T47D (cell line): ENCODE data around the gene PRKCA.

ENCODE experiments used
- DNase-seq, 2 experiments: peaks; one replicate each; pipeline versions ENCODE4 v3.0.0 to v3.0.0-alpha.2; 2011 to 2012; ENCODE audit warnings: low read depth in 1 of 2, low spot score in 1 of 2
- JUND ChIP-seq: IDR thresholded peaks from 2 replicates; pipeline ENCODE4 v1.6.1; 2012; ENCODE audit warnings: low read depth
- in situ Hi-C: cut with HindIII; loops from 2 replicates; pipeline ENCODE4 v1.10.0; 2016; ENCODE audit warnings: low sequenced_read_pairs, low pct_unique_long_range_greater_than_20kb

The PRKCA gene

DNA sequence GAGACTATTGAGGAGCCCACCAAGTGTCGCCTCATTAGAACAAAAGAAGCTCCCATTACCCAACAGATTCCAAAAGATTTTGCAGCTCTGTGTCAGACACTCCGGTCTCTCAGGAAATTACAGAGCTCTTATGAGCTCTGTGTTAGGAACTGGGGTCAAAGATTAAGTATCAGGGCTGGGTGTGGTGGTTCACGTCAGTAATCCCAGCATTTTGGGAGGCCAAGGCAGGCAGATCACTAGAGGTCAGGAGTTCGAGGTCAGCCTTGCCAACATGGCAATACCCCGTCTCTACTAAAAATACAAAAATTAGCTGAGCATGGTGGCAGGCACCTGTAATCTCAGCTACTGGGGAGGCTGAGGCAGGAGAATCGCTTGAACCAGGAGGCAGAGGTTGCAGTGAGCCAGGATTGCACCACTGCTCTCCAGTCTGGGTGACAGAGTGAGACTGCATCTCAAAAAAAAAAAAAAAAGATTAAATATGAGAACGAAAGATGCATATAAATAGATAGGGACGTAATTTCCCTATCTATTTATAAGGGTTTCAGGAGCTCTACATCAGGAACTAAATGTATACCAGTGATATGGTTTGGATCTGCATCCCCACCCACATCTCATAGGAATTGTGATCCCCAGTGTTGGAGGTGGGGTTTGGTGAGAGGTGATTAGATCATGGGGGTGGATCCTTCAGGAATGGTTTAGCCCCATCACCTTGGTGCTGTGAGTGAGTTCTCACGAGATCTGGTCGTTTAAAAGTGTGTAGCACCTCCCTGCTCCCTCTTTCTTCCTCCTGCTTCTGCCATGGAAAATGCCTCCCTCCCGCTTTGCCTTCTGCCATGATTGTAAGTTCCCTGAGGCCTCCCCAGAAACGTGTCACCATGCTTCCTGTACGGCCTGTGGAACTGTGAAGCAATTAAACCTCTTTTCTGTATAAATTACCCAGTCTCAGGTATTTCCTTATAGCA, 111.4 kb downstream of the PRKCA start:
- in situ Hi-C loops: no loop called here
- TF ChIP-seq JUND: no peak
- DNase-seq: no peak

DNA sequence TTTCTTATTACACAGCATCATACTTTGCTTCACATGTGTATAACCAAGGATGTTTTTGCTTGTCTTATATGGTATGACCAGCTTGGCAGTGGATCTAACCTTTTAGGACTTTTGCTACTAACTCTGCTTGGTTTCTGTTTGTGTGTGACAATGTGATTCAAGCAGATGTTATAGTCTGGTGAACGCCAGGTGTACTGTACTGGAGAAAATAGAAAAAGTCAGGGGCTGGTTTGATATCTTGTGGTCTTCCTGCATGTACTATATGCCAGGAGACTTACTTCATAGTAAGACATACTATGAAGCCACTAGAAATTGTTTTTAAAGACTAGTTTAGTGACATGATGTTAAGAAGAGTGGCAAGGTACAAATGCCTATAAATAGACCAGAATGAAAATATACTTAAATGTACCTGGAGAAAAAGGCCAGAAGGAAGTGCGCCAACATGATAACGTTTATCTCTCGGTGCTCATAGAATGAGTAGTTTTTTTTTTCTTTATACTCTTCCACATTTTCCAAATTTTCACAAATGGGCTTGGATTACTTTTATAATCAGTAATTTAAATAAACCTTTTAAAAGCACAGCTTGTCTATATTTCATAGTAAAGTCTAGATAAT, 112.3 kb downstream of the PRKCA start:
- in situ Hi-C loops: no loop called here
- no peak for TF ChIP-seq JUND
- no peak for DNase-seq

DNA sequence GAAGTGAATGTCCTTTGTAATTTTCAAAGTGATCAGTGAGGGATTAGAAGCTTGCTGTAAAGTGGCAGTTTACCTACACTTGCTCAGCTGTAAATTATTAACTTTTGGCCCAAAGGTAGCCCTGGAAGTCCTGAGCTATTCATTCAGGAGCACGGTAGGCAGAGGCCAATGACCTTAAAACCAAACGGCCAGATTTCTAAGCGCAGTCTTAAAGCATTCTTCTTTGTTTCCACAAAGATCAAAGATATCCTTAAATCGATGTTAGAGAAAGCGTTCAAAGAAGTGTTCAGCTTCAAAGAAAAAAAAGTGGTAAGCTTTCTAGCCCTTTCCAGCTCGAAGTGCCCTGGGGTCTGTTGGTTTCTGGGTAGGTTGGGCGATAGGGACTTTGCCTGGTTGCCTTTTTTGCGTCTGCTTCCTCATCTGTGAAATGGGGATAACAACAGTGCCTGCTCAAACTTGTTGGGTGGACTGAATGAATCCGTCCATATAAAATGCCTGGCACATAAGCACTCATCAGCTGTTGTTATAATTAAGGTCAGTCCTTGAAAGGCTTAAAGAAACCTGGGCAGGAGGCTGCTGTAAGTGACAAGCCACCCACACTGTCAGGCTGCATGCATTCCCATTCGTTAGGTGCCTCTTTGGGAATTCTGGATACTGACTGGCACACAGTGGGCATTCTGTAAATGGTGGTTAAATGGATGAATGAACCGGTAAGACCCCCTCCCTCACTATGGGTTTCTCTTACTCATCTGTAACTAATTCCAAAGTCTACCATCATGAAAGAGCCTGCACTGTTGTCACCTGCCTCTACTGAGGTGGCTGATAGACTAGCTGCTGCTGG, 113.2 kb downstream of the PRKCA start:
- DNase-seq: no peak
- no peak for TF ChIP-seq JUND
- in situ Hi-C loops: no loop called here

DNA sequence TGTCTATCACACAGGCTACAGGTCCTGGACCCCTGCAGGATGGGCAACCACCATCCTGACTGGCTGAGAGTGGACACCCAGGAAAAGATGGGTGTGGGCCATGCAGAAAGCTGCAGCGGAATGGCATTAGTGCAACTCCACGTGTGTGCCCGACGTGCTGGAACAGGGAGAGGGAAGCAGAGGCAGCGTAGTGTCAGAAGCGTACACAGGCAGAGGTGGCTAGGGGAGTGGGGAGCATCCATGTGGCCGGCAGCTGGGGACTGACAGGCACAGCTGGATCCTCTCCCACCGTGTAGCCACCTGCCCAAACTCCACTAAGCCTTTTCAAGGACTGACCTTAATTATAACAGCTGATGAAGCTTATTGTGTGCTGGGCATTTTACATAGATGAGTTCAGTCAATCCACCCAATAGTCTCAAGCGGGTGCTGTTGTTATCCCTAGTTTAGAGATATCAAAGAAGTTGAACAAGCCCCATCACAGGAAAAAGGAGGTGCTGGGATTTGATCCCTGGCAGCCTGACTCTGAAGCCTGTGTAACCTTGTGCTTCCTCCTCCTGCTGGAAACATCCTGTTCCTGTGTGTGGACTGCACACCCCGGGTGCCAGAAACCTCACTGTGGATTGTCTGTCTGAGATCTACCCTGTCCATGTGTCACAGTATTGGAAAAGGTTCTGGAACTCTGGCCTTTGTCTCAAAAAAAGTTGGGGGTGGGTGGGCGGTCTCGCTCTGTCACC, 114.0 kb downstream of the PRKCA start:
- no peak for TF ChIP-seq JUND
- no peak for DNase-seq
- in situ Hi-C loops: no loop called here

GRCh38 chr17:66417300-66417719, 114.9 kb downstream of the PRKCA start:
- DNase-seq: peak in 1 of 2 experiments; percentile 27
- in situ Hi-C loops: no loop called here
- TF ChIP-seq JUND: no peak

DNA sequence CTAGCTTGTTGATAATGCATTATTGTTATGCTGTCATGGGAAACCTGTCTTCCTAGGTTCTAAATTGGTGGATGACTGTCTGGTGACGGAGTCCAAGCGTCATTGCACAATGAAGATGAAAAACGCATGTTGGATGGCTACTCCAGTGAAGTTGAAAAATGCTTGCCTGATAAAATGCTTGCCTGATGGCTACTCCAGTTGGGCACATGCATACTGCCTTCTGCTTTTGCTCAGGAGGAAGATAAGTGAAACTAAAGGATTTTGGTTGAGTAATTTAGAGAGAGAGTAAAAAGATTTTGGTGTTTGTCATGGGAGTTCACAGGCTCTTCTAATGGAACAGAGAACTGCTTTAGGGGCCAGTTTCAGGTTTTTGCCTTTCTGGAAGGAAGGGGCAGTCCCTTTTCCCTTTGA, 118.6 kb downstream of the PRKCA start:
- in situ Hi-C loops: no loop called here
- DNase-seq: no peak
- TF ChIP-seq JUND: no peak

GRCh38 chr17:66422186-66422585, 119.8 kb downstream of the PRKCA start:
- no peak for DNase-seq
- TF ChIP-seq JUND: no peak
- in situ Hi-C loops: no loop called here

- in situ Hi-C loops: no loop called here
- DNase-seq: no peak
- no peak for TF ChIP-seq JUND
Observed at GRCh38 chr17:66423056-66423955, 120.9 kb downstream of the PRKCA start.

DNA sequence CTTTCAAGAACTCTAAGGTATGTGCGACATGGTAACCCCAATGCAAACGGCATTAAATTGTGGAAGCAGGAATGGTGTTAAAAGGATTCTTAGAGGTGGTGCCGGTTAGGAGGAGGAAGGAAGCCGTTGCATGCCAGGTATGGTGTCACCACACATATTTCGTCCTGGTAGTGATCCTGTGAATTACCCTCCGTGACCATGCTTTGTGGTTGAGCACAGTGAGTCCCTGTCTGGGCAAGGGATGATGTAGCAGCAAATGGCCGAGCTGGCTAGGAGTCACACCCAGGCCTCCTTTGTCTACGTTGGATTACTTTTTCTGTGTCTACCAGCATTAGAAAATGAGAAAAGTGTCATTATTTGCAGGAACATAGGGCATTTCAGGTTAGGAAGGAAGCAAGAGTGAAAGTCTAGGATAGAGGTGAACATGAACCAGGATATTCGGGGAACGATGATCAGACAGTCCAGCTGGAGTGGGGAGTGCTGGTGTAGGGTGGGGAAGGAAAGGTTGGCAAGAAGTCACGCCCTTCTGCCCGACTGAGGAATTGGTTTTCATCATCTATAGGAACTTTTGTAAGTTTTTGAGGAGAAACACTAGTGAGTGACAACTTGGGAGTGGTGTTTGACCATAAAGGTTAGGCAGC, 123.5 kb downstream of the PRKCA start:
- in situ Hi-C loops: no loop called here
- DNase-seq: no peak
- TF ChIP-seq JUND: no peak

DNA sequence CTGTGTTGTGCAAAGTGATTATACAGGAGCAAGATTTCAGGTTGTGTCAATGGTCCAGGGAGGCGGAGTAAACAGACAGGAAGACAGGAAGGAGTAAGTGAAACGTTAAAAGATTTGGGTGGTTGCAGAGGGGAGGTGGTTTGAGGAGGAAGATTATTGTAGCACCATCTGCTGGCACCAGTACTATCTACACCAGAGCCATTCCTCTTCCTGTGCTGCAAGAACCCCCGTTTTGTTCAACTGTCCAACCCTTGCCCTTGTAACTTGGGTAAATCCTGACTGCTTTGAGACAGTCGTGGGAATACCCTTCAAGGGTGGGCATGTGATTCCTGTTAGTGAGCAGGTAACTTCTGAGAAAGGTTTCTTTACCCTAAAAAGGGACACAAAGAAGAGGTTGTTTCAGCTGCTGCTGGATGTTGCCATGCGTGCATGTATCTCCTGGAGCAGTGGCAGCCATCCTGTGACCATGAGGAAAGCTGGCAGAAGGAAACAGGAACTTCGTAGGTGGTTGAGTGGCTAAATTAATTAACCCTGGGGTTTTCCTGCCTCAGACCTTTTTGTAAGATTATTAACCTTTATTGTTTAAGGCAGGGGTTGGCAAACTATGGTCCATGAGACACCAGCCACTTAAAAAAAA, 124.1 kb downstream of the PRKCA start:
- in situ Hi-C loops: no loop called here
- peak in 1 of 2 experiments; percentile 45 for DNase-seq

DNA sequence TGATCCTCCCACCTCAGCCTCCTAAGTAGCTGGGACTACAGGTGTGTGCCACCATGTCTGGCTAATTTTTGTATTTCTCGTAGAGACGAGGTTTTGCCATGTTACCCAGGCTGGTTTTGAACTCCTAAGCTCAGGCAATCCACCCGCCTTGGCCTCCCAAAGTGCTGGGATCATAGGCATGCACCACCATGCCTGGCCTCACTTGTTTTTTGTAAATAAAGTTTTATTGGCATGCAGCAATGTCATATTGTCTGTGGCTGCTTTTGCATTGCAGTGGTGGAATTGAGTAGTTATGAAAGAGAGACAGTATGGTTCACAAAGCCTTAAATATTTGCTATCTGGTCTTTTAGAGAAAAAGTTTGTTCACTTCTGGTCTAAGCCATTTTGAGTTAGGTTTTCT, 124.7 kb downstream of the PRKCA start:
- in situ Hi-C loops: no loop called here
- TF ChIP-seq JUND: no peak

More for the DNA sequence above, 124.1 kb downstream of the PRKCA start:
- TF ChIP-seq JUND: no peak

More for the DNA sequence above, 124.7 kb downstream of the PRKCA start:
- no peak for DNase-seq
